SHP77 treated with DMSO at 0.1 percent for 48 hours (cell line): ENCODE data around the gene CHADL.
"Not testable (repeated sequence)": the region's sequence is repeated elsewhere in the genome, so short reads cannot be mapped to it uniquely, and the experiment has no call there.

Experiments
- DNase-seq: peaks from one replicate; lab custom pipeline; 2025; lab: John Stamatoyannopoulos, UW

CHADL gene

DNA sequence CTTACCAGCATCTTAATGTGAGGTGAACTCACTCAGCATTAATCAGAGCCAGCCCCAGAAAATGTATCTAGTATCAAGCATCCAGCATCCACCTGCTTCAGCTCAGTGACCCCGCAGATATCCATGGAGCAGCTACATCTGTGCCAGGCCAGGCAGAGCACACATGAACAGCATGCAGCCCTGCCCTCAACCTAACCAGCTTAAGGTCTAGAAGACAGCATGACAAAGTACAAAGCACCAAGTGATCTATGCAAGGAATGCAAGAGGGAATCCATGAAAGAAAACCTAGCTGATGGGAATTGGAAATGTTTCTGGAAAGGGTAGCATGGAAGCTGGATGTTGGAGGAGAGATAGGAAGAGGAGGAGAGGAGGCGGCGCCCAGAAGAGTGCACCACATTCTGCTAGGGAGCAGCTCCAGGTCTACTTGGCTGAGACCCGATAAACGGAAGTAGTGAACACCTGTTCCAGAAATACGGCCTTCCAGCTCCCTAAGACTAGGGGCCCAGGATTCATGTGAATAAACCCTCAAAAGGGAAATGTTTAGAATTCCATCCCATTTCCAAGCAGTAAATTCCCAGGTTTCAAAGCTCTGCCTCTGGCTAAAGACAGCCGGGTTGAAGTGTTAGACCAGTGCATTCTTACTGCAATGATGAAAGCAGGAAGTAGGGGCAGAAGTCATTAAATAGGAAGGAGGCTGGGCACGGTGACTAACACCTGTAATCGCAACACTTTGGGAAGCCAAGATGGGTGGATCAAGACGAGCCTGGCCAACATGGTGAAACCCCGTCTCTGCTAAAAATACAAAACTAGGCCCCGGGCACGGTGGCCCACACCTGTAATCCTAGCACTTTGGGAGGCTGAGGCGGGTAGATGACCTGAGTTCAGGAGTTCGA, 59.1 kb downstream of the CHADL start:
- DNase-seq, result no peak

DNA sequence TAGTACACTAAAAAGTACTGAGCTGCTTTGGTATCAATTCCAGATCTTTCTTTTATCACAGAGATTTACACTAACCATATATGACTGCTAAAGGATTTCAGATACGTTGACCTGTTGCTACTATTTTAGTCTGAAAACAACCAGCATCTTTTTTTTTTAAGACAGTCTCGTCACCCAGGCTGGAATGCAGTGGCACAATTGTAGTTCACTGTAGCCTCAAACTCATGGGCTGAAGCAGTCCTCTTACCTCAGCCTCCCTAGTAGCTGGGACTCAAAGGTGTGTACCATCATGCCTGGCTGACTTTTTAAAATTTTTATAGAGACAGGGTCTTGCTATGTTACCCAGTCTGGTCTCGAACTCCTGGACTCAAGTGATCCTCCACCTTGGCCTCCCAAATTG, 59.8 kb downstream of the CHADL start:
- DNase-seq, result no peak

DNA sequence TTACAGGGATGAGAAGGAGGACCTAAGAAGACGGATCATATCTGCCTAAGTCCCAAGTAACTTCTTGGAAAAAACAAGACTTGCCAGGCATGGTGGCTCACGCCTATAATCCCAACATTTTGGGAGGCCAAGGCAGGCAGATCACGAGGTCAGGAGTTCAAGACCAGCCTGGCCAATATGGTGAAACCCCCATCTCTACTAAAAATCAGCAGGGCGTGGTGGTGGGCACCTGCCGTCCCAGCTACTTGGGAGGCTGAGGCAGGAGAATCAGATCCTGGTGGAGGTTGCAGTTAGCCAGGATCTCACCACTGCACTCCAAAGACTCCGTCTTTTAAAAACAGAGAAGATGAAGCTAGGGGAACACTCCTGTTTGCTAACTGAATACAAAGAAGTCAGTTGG, 60.4 kb downstream of the CHADL start:
- not testable (repeated sequence) for DNase-seq
